G401 (cell line): ENCODE measurements around the gene SSH3. TPM values are rescaled to one million over a fixed set of nuclear protein-coding genes. Genes with fewer than 3 reads are reported as not detected.
"Not testable (repeated sequence)": the region's sequence is repeated elsewhere in the genome, so short reads cannot be mapped to it uniquely, and the experiment has no call there.

ENCODE experiments used
- DNase-seq: peaks from one replicate; pipeline ENCODE4 v3.0.0-alpha.2; 2015; ENCODE audit warnings: low spot score
- in situ Hi-C: cut with HindIII; loops from 2 replicates; pipeline ENCODE4 v1.10.0; 2016; ENCODE audit warnings: low sequenced_read_pairs, mixed read lengths
- total RNA-seq: library from RNA; depleted of rRNA; stranded (reverse); fragments of >200 nt; shearing (Covaris generic); gene quantifications from 2 replicates; pipeline ENCODE4 v1.2.3, GENCODE V29; 2014

The SSH3 gene
- total RNA-seq, 1 experiment from 2014 or later = 1.8 TPM

DNA sequence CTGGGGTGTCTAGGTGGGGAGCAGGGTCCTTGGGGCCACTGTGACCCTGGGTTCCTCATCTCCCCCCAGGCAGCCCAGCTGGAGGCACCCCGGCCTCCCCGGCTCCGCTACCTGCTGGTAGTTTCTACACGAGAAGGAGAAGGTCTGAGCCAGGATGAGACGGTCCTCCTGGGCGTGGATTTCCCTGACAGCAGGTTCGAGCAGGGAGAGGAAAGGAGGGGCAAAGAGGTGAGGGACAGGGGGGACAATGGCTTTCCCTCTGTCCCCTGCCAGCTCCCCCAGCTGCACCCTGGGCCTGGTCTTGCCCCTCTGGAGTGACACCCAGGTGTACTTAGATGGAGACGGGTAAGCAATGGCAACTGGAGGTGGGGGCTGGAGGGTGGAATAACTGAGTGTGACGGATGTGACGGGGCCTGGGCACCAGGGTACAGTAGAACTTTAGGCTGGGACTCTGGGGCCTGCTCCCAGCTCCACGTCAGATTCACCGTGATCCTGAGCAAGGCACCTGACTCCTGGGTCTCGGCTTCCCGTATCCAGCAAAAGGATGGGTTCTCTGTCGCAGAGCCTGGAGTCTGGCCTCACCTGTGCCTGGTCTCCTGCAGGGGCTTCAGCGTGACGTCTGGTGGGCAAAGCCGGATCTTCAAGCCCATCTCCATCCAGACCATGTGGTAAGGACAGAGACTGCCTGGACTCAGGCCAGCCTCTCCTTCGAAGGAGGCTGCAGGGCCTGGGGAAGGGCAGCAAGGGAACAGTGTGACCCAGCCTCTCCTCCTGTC is 3.6 kb downstream of the SSH3 start:
- in situ Hi-C loops = no loop called here
- no peak for DNase-seq

DNA sequence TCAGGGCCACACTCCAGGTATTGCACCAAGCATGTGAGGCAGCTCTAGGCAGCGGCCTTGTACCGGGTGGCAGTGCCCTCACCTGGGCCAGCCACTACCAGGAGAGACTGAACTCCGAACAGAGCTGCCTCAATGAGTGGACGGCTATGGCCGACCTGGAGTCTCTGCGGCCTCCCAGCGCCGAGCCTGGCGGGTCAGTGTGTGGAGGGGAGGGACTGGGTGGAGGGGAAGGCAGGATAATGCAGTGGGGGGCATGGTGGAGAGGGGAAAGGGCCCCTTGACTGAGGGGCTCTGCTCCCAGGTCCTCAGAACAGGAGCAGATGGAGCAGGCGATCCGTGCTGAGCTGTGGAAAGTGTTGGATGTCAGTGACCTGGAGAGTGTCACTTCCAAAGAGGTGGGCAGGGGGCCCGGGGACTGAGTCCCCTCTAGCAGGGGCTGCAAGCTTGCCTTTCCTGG is 4.2 kb downstream of the SSH3 start:
- DNase-seq = no peak
- in situ Hi-C loops = no loop called here

DNA sequence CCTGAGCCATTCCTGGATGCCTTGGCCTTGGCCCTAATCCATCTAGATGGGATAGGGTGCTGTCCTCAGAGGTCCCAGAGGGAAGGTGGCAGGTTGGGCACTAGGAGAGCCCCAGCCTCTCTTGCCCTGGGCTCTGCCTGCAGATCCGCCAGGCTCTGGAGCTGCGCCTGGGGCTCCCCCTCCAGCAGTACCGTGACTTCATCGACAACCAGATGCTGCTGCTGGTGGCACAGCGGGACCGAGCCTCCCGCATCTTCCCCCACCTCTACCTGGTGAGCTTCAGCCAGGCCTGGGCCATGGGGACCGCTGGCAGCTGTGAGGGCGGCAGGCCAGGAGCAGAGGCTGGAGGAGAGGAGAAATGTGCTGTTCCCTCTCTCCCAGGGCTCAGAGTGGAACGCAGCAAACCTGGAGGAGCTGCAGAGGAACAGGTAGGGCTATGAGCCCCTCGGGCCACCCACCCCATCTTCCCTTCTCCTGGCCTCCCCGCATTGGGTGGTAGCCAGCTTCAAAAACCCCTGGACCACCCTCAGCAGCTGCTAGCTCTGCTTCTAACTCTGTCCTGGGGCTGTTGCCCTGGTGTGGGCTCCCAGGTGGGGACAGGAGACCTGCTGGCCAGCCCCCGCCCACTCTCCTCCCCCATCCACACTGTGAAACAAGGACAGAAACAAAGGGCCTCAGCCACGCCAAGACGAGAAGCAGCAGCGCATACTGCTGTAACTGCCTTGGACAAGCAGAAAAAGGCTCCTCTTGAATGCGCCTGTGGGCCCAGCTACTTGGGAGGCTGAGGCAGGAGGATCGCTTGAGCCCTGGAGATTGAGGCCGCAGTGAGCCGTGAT is 4.9 kb downstream of the SSH3 start:
- no peak for DNase-seq
- in situ Hi-C loops = no loop called here

DNA sequence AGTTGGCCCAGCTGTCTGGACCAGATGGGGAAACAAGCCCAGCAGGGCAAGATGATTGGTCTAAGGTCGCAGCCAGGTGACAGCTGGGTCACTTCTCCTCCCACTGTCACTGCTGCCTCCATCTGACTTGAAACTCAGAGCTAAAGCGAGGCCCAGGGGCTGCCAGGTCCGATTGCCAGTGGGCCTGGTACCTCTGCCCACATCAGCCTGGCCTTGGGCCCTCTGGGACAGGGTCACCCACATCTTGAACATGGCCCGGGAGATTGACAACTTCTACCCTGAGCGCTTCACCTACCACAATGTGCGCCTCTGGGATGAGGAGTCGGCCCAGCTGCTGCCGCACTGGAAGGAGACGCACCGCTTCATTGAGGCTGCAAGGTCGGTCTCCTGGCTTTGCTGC is 5.8 kb downstream of the SSH3 start:
- DNase-seq = no peak
- in situ Hi-C loops = no loop called here

DNA sequence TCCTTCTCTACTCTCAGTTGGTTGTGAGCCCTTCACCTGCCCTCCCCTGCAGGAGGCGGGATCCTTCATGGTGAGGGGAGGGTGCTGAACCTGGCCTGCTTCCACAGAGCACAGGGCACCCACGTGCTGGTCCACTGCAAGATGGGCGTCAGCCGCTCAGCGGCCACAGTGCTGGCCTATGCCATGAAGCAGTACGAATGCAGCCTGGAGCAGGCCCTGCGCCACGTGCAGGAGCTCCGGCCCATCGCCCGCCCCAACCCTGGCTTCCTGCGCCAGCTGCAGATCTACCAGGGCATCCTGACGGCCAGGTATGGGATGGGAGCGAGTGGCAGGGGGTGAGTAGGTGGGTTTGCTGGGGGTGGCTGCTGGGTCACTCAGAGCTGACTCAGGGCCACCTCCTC is 6.3 kb downstream of the SSH3 start:
- in situ Hi-C loops = loop anchor here (10.0 kb wide), 1 partner anchor 55 kb away; no protein-coding TSS in a partner anchor
- DNase-seq = no peak

DNA sequence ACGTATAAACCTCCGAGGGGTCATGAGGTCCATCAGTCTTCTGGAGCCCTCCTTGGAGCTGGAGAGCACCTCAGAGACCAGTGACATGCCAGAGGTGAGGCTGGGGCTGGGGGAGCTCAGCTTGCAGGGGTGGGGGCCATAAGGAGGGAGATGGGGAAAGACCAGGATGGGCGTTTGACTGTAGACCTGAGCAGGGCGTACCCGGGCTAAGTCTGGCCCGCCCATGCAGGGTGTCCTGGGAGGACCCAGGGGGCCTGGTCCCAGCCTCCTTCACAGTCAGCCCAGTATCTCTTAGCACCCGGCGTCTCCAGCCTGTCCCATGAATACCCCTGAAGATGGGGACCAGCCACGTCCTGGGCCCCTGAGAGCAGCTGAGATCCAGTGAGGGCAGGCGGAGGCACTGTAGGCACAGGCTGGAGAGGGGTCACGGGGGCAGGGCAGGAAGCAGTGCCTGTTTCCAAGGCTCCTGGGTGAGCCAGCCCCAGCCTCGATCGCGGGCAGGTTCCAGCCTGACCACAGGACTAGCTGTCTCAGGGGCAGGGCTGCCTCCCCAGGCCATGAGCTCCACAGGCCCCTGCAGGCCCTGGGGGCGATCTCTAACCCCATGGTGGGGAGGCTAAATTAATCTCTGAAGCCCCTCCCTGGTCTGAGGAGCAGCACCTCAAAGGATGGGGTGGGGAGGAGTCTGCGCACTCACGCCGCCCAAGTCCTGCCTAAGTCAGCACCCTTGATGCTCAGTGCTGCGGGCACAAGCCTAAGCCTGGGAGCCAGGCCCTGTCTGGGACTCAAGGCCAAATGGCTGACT is 7.1 kb downstream of the SSH3 start:
- DNase-seq = no peak

DNA sequence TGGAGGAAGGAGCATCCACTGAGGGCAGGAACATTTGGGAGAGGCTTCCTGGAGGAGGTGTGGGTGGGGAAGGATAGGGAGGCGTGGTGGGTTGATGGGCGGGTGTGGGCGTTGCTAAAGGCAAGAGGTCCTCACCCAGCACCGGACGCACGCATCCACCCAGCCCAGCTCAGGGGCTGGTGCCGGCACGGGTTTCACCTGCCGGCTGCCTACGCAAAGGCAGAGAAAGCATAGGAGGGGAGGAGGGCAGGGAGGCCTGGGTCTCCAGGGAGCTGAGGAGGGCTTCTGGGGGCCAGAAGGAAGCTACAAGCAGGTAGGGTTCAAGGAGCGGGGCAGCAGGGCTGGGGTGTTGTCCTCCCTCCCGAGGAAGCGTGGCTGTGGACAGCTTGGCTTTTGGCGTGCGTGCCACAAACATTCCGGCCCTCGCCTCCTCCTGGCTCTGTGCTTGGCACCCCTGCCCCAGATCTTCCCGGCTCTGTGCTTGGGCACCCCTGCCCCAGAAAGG is 7.8 kb downstream of the SSH3 start:
- no peak for DNase-seq
- in situ Hi-C loops = loop anchor here (10.0 kb wide), 1 partner anchor 56 kb away; no protein-coding TSS in a partner anchor

More for the DNA sequence above, 7.1 kb downstream of the SSH3 start:
- in situ Hi-C loops = loop anchor here (10.0 kb wide), 1 partner anchor 56 kb away; no protein-coding TSS in a partner anchor

DNA sequence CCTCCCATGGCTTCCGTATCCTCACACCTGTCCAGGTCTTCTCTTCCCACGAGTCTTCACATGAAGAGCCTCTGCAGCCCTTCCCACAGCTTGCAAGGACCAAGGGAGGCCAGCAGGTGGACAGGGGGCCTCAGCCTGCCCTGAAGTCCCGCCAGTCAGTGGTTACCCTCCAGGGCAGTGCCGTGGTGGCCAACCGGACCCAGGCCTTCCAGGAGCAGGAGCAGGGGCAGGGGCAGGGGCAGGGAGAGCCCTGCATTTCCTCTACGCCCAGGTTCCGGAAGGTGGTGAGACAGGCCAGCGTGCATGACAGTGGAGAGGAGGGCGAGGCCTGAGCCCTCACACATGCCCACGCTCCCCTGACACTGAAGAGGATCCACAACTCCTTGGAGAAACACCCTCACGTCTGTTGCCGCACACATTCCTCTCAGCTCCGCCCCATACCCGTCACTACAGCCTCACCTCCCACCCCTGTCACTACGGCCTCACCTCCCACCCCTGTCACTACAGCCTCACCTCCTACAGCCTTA is 8.3 kb downstream of the SSH3 start:
- in situ Hi-C loops = loop anchor here (10.0 kb wide), 1 partner anchor 57 kb away; no protein-coding TSS in a partner anchor
- DNase-seq = no peak

DNA sequence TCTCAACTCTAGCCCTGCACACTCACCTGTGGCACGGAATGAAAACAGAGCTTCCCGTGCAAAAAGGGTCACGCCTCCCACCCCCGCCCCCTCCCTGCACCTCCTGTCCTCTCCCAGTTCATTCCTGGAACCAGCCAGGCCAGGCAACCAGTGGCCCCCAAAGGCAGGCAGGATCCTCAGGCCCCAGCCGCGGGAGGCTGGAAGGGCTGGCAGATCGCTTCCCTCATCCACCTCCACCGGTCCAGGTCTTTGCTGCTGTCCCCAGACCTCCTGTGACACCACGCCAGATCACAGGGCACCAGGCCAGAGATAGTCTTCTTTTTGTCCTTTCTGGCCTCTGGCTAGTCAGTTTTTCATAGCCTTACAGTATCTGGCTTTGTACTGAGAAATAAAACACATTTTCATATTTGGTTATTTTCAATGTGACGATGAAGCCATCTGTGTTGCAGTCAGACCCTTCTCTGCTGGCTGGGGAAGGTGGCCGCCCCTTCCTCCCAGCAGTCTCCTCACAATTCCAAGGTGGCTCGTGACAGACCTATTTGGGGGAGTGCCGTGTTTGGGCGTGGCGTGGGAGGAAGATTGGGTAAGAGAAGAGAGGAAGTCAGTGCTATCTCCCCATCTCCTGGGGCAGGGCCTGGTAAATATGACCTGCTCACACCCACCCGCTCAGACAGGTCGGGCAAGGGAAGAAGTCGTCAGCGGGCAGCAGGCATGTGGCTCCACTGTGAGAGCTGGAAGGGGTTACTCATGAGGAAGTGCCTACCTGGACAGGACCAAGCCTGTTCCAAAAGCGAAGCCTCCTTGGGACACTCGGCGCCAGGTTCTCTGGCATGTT is 9.1 kb downstream of the SSH3 start:
- in situ Hi-C loops = loop anchor here (10.0 kb wide), 1 partner anchor 58 kb away; no protein-coding TSS in a partner anchor
- no peak for DNase-seq

DNA sequence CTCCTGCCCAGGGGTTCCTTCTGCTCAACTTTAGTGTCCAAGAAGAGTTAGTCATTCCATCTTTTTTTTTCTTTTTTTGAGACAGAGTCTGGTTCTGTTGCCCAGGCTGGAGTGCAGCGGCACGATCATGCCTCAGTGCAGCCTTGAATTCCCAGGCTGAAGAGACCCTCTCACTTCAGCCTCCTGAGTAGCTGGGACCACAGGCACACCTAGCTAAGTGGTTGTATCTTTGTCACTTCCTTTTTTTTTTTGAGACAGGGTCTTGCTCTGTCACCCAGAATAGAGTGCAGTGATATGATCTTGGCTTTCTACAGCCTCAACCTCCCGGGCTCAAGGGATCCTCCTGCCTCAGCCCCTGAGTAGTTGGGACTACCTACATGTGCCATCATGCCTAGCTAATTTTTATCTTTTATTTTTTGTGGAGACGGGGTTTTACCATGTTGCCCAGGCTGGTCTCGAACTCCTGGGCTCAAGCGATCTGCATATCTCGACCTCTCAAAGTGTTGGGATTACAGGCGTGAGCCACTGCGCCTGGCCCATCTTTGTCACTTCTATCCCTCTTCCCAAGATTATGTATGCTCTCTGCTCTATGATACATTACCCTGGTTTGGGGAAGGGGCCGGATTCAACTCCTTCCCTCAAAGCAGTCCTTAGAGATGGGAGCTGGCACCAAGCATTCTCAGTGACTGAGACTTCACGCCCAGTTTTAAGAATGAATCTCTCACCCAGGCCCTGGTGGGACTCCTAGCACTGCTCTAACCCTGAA is 10.0 kb downstream of the SSH3 start:
- in situ Hi-C loops = loop anchor here (10.0 kb wide), 1 partner anchor 59 kb away; no protein-coding TSS in a partner anchor
- no peak for DNase-seq

DNA sequence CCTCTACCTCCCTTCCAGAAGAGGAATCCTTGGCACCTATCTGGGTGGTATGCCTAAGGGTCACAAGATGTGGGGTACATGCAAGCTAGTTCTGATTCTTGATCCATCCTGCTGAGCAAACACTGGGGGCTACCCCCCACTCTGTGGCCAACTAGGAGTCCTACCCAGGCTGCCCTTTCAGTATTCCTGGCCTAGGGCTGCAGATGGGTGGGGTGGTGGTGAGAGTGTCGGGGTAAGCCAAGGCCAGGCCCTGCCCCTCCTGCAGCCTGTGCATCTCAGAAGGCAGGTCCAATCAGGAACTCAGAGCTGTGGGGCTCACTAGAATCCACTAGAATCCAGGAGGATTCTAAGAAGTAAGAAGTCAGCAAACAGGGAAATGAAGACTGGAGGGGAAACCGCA is 10.9 kb downstream of the SSH3 start:
- in situ Hi-C loops = loop anchor here (10.0 kb wide), 1 partner anchor 59 kb away; no protein-coding TSS in a partner anchor
- no peak for DNase-seq

DNA sequence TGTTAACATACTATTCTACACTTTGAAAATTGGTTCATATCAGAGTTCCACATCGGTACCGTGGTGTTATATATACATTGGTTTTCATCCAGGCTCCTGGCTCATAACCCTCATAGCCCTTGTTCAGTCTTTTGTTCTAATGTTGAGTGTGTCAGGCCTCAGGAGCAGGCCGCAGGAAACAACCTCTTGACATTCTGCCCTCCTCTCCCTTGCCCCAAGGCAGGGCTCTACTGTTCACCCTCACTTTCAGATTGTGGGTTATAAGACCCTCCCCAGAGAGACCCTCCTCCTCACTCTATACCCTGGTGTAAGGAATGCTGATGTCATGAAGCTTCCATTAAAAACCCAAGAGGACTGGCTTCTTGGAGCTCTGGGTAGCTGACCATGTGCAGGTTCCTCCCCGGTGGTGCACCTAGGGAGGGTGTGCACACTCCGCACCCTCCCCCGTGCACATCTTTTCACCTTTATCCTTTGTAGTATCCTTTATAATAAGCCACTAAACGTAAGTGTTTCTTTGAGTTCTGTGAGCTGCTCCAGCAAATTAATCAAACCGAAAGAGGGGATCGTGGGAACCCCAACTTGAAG is 12.1 kb downstream of the SSH3 start:
- in situ Hi-C loops = loop anchor here (10.0 kb wide), 1 partner anchor 61 kb away; no protein-coding TSS in a partner anchor
- no peak for DNase-seq

DNA sequence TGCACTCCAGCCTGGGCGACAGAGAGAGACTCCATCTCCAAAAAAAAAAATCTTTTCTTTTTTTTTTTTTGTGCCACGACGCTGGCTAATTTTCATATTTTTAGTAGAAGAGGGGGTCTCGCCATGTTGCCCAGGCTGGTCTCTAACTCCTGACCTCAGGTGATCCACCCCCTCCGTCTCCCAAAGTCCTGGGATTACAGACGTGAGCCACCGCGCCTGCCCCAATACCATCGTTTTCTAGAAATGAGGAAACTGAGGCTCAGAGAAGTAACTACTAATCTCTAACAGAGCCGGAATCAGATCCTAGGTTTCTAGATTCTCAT is 13.5 kb downstream of the SSH3 start:
- in situ Hi-C loops = loop anchor here (10.0 kb wide), 1 partner anchor 62 kb away; no protein-coding TSS in a partner anchor
- DNase-seq = no peak

DNA sequence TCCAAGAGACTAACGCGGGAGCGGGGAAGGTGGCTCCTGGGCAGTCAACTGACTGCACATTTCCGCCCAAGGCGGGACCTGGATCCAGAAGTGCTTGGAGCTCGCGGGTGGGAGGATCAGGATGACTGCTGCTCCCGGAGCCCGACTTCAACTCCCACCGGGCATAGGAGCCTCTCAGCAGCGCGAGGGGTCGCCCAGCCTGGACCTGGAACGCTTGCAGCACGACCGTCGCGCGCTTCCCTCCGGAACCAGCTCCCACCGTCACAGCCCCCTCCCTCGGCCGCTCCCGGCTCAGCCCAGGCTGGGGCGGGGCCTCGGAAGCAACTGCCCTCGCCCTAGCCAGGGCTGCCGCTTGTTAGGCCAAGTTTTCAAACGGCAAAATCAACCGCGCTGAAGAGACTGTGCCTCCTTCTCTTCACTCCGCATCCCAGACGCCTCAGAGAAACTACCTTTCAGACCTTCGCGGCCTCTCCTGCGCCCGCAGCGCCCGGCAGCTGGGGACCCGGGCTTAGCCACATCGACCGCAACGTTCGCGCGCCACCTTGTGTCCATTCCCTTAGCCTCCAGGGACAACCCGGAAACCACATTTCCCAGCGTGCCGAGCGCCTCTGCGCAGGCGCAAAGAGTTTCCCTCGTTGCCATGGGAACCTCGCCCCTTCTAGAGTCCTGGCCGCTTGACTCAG is 14.0 kb downstream of the SSH3 start:
- in situ Hi-C loops = loop anchor here (10.0 kb wide), 1 partner anchor 63 kb away; no protein-coding TSS in a partner anchor
- peak; percentile 97 for DNase-seq

DNA sequence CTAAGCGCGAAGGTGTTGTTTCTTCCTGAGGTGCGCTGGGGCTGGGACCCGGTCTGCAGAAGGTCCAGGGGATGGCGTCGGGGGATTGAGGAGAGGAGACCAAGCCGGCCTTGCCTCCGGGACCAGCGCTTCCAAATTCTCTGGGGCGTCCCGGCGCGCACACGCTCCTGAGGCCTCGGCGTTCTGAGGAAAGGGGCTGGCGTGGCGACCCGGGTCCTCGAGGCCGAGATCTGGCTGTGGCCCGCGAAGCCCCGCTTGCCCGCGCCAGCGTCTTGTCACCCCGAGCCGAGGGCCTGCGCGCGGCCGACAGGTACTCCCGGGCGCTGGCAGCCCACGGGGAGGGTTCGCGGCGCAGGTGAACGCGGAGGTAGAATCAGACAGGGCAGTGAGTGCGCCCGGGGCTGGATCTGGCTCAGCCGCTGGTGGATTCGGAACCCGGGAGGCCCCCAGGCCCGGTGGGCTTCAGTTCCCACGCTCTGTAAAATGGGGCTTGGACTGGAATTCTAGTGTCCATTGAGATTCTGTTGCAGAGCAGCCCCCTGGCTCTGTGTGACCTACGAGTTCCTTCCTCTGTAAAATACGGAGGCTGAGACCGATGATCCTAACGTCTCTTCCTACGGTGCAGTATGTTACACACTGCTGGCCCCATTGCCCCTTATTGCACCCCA is 14.7 kb downstream of the SSH3 start:
- DNase-seq = no peak
- in situ Hi-C loops = loop anchor here (10.0 kb wide), 1 partner anchor 63 kb away; no protein-coding TSS in a partner anchor

DNA sequence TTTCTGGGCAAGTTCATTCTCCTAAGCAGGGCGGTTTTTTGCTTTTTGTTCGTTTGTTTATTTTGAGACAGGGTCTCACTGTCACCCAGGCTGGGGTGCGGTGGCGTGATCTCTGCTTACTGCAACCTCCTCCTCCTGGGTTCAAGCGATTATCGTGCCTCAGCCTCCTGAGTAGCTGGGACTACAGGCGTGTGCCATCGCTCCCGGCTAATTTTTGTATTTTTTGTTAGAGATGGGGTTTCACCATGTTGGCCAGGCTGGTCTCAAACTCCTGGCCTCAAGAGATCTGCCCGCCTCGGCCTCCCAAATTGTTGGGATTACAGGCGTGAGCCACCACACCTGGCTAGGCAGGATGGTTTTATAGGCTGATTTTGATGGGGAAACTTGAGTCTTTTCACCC is 15.5 kb downstream of the SSH3 start:
- not testable (repeated sequence) for DNase-seq

More for the DNA sequence above, 15.5 kb downstream of the SSH3 start:
- in situ Hi-C loops = loop anchor here (10.0 kb wide), 1 partner anchor 64 kb away; no protein-coding TSS in a partner anchor
